WERI-Rb-1 (cell line): ENCODE data around the gene CCDC137.

Experiments
- DNase-seq: peaks from one replicate; pipeline ENCODE4 v3.0.0-alpha.2; 2020
- H3K27ac ChIP-seq: fragments of 250-450 bp; sonication (Bioruptor Pico); 2 replicates; pipeline ENCODE4 v1.5.1; 2020; ENCODE audit warnings: mild to moderate bottlenecking, moderate library complexity
- H3K27me3 ChIP-seq: fragments of 250-450 bp; sonication (Bioruptor Pico); 2 replicates; pipeline ENCODE4 v1.5.1; 2021; ENCODE audit warnings: mild to moderate bottlenecking, low read depth, moderate library complexity; ENCODE audit not compliant: insufficient read depth, severe bottlenecking
- H3K36me3 ChIP-seq: fragments of 250-450 bp; sonication (Bioruptor Pico); 2 replicates; pipeline ENCODE4 v1.5.1; 2020; ENCODE audit warnings: mild to moderate bottlenecking, moderate library complexity
- H3K4me3 ChIP-seq: 2 replicates; pipeline ENCODE4 v1.5.1; 2011; ENCODE audit warnings: low read depth, mild to moderate bottlenecking, control low read depth, low read length
- H3K9me3 ChIP-seq: fragments of 250-450 bp; sonication (Bioruptor Pico); 2 replicates; pipeline ENCODE4 v1.5.1; 2021; ENCODE audit warnings: mild to moderate bottlenecking, moderate library complexity; ENCODE audit not compliant: severe bottlenecking
- TF ChIP-seq, protein P1 (sequence below): IDR thresholded peaks from 2 replicates; pipeline ENCODE4 v1.5.1; 2011; ENCODE audit warnings: low read depth, mild to moderate bottlenecking, control low read depth, inconsistent platforms, low read length

CCDC137 gene

DNA sequence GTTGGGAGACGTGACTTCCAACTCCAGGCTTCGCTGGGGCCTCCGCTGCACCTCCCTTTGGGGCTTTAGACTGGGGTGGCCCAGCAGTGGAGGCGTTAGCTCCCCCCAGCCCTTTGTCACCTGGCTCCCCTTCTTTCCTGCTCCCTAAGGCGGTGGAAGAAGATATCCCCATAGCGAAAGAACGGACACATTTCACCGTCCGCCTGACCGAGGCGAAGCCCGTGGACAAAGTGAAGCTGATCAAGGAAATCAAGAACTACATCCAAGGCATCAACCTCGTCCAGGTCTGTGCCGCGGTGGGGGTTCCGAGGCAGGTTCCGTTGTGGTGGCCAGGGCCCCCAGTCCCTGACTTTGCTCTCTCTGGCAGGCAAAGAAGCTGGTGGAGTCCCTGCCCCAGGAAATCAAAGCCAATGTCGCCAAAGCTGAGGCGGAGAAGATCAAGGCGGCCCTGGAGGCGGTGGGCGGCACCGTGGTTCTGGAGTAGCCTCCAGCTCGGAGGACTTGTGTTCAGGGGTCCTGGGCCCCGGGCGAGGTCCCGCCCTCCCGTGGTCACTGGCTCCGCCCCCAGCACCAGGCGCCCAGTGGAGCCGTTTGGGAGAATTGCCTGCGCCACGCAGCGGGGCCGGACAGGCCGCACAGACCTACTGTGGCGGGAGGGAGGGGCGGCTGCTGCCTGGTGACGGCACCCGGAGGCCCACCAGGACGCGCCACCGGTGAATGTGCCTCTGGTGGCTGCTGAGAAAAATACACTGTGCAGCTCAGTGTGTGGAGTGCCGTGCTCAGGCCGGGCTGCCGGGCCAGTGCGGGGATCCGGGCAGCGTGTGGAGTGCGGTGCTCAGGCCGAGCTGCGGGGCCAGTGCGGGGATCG, 40.5 kb downstream of the CCDC137 start:
- H3K27me3 ChIP-seq: no peaks in the 10 kb centered on the region
- H3K4me3 ChIP-seq: no peak overlapping the region
- H3K36me3 ChIP-seq: peaks cover 68% of the 10 kb centered on the region
- H3K9me3 ChIP-seq: no peaks in the 10 kb centered on the region
- DNase-seq: no peak
- H3K27ac ChIP-seq: no peak overlapping the region
- TF ChIP-seq, protein P1, sequence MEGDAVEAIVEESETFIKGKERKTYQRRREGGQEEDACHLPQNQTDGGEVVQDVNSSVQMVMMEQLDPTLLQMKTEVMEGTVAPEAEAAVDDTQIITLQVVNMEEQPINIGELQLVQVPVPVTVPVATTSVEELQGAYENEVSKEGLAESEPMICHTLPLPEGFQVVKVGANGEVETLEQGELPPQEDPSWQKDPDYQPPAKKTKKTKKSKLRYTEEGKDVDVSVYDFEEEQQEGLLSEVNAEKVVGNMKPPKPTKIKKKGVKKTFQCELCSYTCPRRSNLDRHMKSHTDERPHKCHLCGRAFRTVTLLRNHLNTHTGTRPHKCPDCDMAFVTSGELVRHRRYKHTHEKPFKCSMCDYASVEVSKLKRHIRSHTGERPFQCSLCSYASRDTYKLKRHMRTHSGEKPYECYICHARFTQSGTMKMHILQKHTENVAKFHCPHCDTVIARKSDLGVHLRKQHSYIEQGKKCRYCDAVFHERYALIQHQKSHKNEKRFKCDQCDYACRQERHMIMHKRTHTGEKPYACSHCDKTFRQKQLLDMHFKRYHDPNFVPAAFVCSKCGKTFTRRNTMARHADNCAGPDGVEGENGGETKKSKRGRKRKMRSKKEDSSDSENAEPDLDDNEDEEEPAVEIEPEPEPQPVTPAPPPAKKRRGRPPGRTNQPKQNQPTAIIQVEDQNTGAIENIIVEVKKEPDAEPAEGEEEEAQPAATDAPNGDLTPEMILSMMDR: peak; percentile 13; the same call in 1 of the 2 replicates

DNA sequence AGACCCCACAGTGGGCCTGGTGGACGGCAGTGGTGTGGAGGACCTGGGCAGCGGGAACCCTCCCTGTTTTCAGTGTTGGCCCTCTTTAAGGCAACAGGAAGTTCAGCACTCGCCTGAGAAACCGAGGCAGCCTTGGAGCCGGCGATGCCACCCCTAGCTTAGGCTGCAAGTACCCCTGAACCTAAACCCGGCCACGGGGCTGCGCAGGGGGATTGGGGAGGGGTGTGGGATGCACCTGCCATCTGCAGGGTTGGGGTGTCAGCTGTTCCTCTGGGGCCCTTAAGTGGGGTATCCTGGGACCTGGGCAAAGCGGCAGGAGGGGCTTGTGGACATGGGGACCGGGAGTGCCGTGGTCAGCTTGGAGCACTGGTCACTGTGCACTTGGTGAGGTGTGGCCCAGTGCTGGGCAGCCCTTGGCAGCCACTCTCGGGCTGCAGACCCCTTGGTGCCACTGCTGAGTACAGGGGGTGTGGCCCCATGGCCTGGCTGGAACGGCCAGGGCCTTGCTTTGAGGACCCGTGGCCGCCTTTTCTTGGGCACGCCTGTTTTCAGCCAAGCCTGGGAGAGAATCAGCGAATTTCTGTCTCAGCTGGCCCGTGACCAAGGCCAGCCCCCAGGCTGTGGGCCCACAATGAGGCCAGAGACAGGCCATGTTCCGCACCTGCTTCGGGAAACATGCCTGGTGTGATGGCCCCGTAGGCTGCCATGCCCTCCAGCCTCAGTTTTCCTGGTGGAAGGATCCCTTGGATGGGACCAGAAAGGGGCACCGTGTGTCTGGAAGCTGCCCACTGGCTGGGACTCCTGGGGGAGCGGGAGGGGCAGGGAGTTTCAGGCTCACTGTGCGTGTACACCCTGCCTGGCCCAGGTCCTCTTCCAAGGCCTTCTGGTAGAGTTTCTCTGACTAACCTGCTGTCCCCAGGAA, 41.4 kb downstream of the CCDC137 start:
- H3K27ac ChIP-seq: no peak overlapping the region
- no peaks in the 10 kb centered on the region for H3K9me3 ChIP-seq
- H3K36me3 ChIP-seq: peaks cover 63% of the 10 kb centered on the region
- no peak for DNase-seq
- H3K4me3 ChIP-seq: no peak overlapping the region
- TF ChIP-seq, protein P1: no peak
- H3K27me3 ChIP-seq: no peaks in the 10 kb centered on the region

GRCh38 chr17:81708739-81709185, 42.2 kb downstream of the CCDC137 start:
- no peaks in the 10 kb centered on the region for H3K9me3 ChIP-seq
- H3K27ac ChIP-seq: no peak overlapping the region
- H3K4me3 ChIP-seq: no peak overlapping the region
- H3K36me3 ChIP-seq: peaks cover 58% of the 10 kb centered on the region
- H3K27me3 ChIP-seq: no peaks in the 10 kb centered on the region
- TF ChIP-seq, protein P1: no peak
- DNase-seq: no peak

DNA sequence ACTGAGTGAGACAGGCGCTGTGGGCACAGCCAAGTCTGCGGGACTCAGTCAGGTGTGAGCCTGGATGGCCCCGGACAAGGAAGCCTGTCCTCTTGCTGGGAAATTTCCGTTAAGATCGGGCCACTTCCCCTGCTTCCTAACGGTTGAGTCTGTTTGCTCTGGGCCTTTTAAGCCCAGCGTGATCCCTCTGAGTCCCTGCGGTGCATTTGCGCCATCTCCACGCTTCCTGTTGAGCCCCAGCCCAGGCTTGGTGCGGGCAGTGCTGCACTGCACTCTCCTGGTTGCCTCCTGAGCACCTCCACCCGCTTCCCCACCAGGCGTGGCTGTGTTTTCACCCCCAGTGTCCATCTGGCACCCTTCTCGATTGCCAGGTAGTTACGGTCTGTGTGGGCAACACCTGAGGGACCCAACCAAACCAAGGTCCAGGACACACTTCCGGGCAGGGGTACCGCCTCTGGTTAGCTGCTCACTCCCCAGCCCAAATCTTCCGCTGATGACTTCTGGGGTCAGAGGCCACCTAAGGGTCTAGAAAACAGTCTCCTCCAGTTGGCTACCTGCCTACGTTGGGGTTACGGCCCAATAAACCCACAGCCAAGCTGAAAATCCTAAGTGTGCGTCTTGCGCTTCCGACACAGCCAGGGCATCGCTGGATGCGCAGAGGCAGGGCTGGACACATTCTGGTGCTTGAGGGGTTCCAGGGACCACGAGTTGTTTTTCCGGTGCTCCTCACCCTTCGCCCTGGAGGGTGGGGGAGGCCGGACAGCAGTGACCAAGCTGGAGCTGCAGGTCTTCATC, 44.2 kb downstream of the CCDC137 start:
- Histone ChIP-seq H3K9me3 (no peaks in the 10 kb centered on the region), H3K27ac (peak overlapping the region; percentile 95), H3K36me3 (peaks cover 57% of the 10 kb centered on the region), H3K27me3 (no peaks in the 10 kb centered on the region), H3K4me3 (peak overlapping the region; percentile 47)
- TF ChIP-seq, protein P1: peak; percentile 7; the same call in 1 of the 2 replicates
- peak; percentile 67 for DNase-seq

DNA sequence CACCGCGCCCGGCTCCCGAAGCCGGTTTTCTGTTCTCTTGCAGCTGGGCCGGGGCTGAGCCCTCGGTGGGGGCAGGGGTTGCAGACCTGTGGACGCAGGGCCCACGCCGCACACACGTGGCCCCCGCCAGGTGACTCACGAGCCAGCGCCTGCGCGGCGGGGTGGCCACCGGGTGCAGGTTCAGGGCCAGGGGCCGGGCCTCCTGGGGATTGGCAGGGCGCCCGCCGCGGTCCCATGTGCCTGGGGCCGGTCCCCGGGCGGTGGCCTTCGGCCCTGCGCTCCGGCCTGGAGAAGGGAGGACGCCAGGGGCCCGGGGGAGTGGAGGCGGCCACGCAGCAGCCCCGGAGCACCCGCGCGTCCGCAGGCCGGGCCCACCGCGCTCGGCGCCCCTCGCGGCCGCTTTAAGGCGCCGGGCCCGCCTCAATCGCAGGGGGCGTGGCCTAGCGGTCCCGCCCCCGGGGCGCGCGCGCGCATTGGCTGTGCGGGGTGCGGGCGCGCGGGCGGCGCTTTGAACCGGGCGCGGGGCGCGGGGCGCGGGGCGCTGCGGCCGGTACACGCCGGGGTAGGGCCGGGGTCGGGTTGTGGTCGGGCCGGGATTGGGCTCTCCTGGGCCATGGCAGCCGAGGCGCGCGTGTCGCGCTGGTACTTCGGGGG, 45.4 kb downstream of the CCDC137 start, which contains the start of gene SLC25A10:
TSS of gene SLC25A10 (plus strand) at position 471 of the 654 bp plus-strand sequence. CDS start at position 614, 143 bp downstream.
- peak; percentile 96 for DNase-seq
- Histone ChIP-seq H3K9me3 (no peaks in the 10 kb centered on the region), H3K4me3 (peak within 1 kb of the TSS; percentile 71), H3K27ac (peak within 1 kb of the TSS; percentile 95), H3K27me3 (no peaks in the 10 kb centered on the region), H3K36me3 (peaks cover 57% of the 10 kb centered on the region)
- TF ChIP-seq, protein P1: no peak
